ENCODE measurements around the gene NDEL1. TPM values are rescaled to one million over a fixed set of nuclear protein-coding genes. Genes with fewer than 3 reads are reported as not detected.

The NDEL1 gene
- total RNA-seq, 1 experiment from 2014 or later: 78.4 TPM

DNA sequence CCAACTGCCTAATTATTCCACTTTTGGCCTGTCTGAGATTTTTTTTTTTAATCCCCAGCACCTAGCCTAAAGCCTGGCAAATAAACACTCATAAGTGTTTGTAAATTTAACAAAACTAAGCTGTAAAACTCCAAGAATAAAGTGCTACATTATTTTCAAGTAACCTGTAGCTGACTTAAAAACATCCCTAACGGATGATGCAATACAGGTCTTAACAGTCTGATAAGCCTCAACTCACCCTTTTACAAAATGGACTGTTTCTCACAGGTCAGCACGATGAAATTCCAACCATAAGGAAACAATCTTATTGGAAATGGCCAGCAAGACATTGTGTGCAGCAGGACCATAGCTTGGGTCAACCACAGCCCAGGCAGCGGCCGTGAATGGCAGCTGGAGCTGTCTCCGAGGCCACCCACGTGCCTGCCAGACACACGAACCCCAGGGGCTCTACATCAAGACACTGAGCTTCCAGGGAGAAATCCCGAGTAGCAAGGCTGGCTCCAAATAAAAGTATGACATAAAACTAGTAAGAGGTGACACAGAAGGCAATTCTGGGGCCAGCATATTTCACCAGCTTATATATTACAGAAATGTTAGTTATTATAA, 58.9 kb downstream of the NDEL1 start:
- Histone ChIP-seq H3K27ac (no peak overlapping the region), H3K27me3 (ENCODE audit: insufficient read depth, low read depth) (no peaks in the 10 kb centered on the region), H3K9me3 (ENCODE audit: insufficient read depth, low read depth) (no peaks in the 10 kb centered on the region), H3K79me2 (ENCODE audit: low read depth) (no peaks in the 10 kb centered on the region), H3F3A (ENCODE audit: insufficient read depth, low read depth) (no peaks in the 10 kb centered on the region), H4K20me1 (ENCODE audit: insufficient read depth) (no peaks in the 10 kb centered on the region), H3K4me3 (no peak overlapping the region), H3K36me3 (ENCODE audit: low read depth) (no peaks in the 10 kb centered on the region), H3K4me1 (replicated peaks; ENCODE audit: insufficient read depth) (no peaks in the 10 kb centered on the region), H2AFZ (no peak overlapping the region), H3K9me2 (ENCODE audit: insufficient read depth) (no peaks in the 10 kb centered on the region), H3K4me2 (no peak overlapping the region)
- intact Hi-C loops (cut with micrococcal nuclease; ENCODE audit: unreplicated experiment): no loop called here
- no peak for DNase-seq
- ChIA-PET POLR2A (ENCODE audit: unreplicated experiment) (interaction anchor here (0.5 kb wide), 1 partner anchor 284 kb away, joined by 11 read pairs; the partner anchor contains the start of gene AURKB), CTCF (no interaction called here)
- BruUV-seq (replicated peaks): no TSS peak
- no peak for TF ChIP-seq EZH2 (IDR thresholded peaks at IDR 0.05; ENCODE audit: low read depth)
- TF ChIP-seq, protein P1, sequence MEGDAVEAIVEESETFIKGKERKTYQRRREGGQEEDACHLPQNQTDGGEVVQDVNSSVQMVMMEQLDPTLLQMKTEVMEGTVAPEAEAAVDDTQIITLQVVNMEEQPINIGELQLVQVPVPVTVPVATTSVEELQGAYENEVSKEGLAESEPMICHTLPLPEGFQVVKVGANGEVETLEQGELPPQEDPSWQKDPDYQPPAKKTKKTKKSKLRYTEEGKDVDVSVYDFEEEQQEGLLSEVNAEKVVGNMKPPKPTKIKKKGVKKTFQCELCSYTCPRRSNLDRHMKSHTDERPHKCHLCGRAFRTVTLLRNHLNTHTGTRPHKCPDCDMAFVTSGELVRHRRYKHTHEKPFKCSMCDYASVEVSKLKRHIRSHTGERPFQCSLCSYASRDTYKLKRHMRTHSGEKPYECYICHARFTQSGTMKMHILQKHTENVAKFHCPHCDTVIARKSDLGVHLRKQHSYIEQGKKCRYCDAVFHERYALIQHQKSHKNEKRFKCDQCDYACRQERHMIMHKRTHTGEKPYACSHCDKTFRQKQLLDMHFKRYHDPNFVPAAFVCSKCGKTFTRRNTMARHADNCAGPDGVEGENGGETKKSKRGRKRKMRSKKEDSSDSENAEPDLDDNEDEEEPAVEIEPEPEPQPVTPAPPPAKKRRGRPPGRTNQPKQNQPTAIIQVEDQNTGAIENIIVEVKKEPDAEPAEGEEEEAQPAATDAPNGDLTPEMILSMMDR (conservative IDR thresholded peaks at IDR 0.05): no peak

DNA sequence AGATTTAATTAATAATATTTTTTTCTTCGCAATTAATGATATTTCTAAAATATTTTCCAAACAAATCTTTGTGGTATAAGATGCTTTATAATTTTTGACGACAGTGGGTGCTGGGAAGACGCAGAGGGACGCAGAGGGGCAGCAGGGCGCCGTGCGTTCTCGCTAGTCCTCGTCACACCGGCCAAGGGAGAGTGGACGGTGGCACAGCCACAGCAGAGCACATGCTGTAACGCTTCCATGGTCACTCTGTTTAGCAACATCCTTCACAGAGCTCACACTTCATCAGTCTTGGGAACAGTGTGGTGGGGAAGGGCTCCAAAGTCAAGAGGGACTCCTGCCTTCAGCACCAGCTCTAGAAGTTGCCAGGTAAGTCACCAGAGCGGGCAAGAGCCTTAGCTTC, 60.4 kb downstream of the NDEL1 start:
- ChIA-PET POLR2A (ENCODE audit: unreplicated experiment) (no interaction called here), CTCF (no interaction called here)
- no peak for DNase-seq
- no peaks in the 10 kb centered on the region for H3K36me3 ChIP-seq (ENCODE audit: low read depth)
- no peaks in the 10 kb centered on the region for H3K9me3 ChIP-seq (ENCODE audit: insufficient read depth, low read depth)
- no peaks in the 10 kb centered on the region for H3K79me2 ChIP-seq (ENCODE audit: low read depth)
- no TSS peak for BruUV-seq (replicated peaks)
- no peak for TF ChIP-seq EZH2 (IDR thresholded peaks at IDR 0.05; ENCODE audit: low read depth)
- TF ChIP-seq, protein P1 (conservative IDR thresholded peaks at IDR 0.05): no peak
- no peak overlapping the region for H3K4me3 ChIP-seq
- intact Hi-C loops (cut with micrococcal nuclease; ENCODE audit: unreplicated experiment): no loop called here
- H2AFZ ChIP-seq: no peak overlapping the region
- no peaks in the 10 kb centered on the region for H4K20me1 ChIP-seq (ENCODE audit: insufficient read depth)
- no peaks in the 10 kb centered on the region for H3F3A ChIP-seq (ENCODE audit: insufficient read depth, low read depth)
- H3K9me2 ChIP-seq (ENCODE audit: insufficient read depth): no peaks in the 10 kb centered on the region
- H3K4me2 ChIP-seq: no peak overlapping the region
- no peaks in the 10 kb centered on the region for H3K27me3 ChIP-seq (ENCODE audit: insufficient read depth, low read depth)
- no peak overlapping the region for H3K27ac ChIP-seq
- H3K4me1 ChIP-seq (replicated peaks; ENCODE audit: insufficient read depth): no peaks in the 10 kb centered on the region

GRCh38 chr17:8499171-8499570, 63.5 kb downstream of the NDEL1 start:
- Histone ChIP-seq H3K27me3 (ENCODE audit: insufficient read depth, low read depth) (peaks cover 5% of the 10 kb centered on the region; the same call in 1 of the 2 replicates), H3K27ac (no peak overlapping the region), H2AFZ (no peak overlapping the region), H3F3A (ENCODE audit: insufficient read depth, low read depth) (no peaks in the 10 kb centered on the region), H3K4me1 (replicated peaks; ENCODE audit: insufficient read depth) (no peaks in the 10 kb centered on the region), H3K4me2 (no peak overlapping the region), H3K9me2 (ENCODE audit: insufficient read depth) (no peaks in the 10 kb centered on the region), H4K20me1 (ENCODE audit: insufficient read depth) (no peaks in the 10 kb centered on the region), H3K36me3 (ENCODE audit: low read depth) (no peaks in the 10 kb centered on the region), H3K9me3 (ENCODE audit: insufficient read depth, low read depth) (no peaks in the 10 kb centered on the region), H3K79me2 (ENCODE audit: low read depth) (no peaks in the 10 kb centered on the region), H3K4me3 (no peak overlapping the region)
- ChIA-PET CTCF (no interaction called here), POLR2A (ENCODE audit: unreplicated experiment) (no interaction called here)
- no peak for DNase-seq
- TF ChIP-seq, protein P1 (conservative IDR thresholded peaks at IDR 0.05): no peak
- intact Hi-C loops (cut with micrococcal nuclease; ENCODE audit: unreplicated experiment): no loop called here
- no TSS peak for BruUV-seq (replicated peaks)
